Pulmonary artery endothelial cell (primary cell): ENCODE data around the gene METRN. TPM values are rescaled to one million over a fixed set of nuclear protein-coding genes. Genes with fewer than 3 reads are reported as not detected.
"Not testable (repeated sequence)": the region's sequence is repeated elsewhere in the genome, so short reads cannot be mapped to it uniquely, and the experiment has no call there.

Experiments
- DNase-seq: peaks from one replicate; pipeline ENCODE4 v3.0.0-alpha.2; 2011; ENCODE audit warnings: low read depth, low spot score
- total RNA-seq: library from RNA; depleted of rRNA; stranded (reverse); fragments of >200 nt; gene quantifications from 2 replicates; pipeline ENCODE4 v1.2.3, GENCODE V29; 2014

METRN gene
- total RNA-seq, 1 donor from 2014 or later, result 68.3 TPM

DNA sequence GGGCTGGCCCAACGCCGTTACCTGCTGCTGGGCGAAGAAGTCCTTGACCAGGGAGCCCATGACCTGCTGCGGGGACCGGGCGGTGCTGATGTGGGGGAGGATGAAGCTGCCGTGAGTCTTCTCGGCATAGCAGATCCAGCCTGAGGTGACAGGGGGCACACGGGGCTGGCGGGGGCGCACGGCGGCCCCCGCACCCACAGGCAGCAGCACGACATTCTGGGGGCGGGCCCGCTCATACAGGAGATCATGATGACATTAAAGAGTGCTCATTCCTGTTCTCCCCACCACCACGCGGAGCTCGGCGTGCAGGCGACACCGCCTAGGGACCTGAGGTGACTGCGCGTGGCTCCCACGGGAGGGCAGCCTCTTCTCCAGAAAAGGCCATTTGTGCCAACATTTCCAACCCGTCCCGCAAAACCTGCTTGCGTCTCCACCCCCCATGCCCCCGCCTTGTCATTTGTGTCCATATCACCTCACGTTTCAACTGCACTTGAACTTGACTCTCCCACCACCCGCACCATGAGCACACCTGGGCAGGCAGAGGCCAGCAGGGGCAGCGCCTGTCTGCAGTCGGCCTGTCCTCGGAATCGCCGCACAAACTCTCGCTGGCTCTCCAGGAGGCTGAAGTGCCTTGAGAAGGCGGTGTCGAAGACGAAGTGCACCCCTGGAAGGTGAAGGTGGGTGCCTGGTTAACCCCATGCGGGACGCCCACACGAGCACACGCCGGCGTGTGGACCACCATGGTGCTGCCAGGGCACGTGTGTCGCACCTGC, 19.5 kb downstream of the METRN start:
- DNase-seq, result no peak

DNA sequence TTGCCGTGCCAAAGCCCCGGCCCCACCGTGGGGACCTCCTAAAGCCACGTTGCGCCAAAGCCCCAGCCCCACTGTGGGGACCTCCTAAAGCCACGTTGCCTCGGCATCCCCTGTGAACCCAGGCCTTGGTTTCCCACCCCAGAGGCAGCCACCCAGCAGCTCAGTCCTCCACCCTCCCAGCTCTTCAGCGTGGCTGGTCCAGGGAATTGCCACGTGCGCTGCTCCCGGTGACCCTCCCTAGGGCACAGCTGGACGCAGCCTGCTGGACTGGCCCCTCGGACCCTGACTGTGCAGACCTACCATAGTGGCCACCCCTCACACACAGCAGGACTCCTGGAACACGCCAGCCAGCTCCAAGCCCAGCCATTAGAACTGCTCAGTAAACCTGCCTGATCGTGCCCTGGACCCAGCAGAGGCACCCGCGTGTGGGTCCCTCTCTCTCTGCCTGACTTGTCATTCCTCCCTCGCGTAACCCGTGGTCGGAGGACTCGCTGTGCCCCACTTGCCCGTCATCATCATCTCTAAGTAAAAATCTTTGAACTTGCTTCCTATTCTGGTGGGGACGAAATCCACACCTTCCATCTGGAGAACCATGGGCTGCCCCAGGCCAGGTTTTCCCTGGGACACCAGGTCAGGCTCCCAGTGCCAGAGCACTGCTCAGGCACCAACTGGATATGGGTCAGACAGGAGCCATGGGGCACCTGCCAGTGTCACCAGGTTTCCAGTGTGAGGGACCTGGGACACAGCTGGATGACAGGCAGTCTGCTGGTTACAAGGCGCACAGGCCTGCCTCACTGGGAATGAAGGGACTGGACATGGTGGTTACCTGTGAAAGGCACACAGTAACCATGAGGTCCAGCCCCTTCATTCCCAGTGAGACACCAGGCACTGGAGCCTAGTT, 20.3 kb downstream of the METRN start:
- no peak for DNase-seq

DNA sequence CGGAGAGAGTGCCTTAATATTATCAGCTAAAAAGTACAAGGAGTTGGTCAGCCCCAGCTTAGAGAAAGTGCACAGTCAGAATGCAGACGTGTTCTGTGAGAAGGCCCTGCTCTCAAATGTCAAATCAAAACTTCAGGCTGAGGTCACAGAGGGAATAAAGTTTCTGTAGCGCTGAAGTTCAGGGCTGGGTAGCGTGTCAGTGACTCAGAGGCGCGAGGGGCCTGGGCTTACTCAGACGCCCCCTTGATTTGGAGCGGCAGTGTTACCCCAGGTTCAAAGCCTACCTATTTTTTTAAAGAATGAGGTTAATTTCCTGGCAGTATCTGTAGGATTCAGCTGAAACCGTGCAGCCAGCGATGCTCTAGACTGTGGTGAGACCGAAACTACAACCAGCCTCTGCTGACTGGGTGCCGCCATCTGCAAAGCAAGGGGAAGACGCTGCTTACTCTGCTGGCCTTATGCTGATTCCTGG, 21.1 kb downstream of the METRN start:
- DNase-seq, result no peak

DNA sequence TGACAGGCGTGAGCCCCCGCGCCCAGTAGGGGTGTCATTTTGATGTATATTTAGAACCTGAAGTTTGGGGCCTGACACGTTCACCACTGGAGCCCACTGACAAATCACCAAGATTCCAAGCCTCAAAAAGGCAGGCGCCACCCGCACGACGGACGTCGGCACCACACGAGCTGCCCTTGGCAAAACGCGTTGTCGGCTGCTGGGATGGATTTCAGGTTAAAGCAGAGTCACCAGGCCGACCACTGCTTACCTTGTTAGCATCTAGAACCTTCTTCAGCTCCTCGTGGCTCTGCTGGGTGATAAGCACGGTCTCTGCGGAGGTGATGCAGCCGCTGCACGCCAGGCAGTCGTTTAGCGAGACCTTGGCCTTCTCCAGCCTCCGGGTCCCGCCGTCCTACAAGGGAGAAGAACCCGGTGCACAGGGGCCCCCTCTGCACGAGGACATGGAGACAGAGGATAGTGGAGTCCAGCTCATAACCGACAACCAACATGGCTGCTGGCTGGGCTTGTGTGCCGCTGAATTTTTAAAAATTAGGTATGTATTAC, 22.1 kb downstream of the METRN start:
- DNase-seq, result no peak

DNA sequence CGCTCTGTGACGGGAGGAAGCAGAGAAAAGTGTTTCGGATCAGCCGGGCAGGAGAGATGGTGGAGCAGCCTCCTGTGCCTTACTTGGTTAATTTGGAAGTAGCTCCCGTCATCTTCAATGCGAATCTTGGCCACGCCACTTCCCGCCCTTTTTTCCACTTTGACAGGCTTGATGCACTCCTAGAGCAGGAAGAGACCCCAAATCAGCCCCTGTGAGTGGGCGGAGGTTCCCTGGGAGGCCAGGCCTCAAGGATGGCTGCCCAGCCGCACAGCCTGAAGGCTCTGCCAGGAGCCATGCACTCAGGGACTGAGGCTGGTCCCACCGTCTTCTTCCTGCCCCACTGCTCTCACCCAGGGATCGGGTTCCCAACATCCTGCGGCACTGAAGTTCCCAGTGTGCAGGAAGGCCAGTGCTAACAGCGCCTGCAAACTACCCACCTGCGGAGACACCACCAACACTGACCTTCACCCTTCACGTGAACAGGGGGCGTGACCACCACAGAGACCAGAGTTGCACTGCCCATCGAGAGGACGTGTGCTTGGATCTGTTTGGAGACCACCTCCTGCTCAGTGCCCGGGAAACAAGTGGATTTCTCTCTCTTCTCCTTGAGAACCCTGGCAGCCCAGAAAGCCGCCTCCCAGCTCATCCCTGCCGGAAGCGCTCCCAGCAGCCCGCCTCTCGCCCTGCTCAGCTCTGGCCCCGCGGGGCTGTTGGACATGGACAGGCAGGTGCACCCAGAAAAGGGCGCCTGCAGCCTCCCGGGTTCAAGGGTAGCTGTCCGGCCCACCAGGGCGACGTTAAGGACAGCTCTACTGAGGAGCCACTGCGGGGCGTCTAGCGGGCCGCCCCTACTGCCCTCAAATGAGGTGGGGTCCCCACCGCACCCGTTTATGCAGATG, 24.9 kb downstream of the METRN start:
- DNase-seq, result no peak

DNA sequence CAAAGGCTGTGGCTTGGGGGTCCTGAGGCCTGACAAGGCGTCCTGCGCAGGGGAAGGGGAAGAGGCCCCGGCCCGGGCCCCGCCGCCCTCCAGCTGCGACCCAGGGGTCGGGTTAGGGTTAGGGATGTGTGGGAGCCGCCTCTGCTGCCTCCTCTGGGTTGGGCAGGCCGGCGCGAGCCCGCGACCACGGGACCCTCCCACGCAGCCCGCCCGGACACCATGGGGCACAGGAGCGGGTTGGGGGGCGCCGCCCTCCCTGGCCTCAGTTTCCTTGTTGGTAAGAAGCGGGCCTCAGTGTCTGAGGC, 25.5 kb downstream of the METRN start:
- DNase-seq, result no peak

DNA sequence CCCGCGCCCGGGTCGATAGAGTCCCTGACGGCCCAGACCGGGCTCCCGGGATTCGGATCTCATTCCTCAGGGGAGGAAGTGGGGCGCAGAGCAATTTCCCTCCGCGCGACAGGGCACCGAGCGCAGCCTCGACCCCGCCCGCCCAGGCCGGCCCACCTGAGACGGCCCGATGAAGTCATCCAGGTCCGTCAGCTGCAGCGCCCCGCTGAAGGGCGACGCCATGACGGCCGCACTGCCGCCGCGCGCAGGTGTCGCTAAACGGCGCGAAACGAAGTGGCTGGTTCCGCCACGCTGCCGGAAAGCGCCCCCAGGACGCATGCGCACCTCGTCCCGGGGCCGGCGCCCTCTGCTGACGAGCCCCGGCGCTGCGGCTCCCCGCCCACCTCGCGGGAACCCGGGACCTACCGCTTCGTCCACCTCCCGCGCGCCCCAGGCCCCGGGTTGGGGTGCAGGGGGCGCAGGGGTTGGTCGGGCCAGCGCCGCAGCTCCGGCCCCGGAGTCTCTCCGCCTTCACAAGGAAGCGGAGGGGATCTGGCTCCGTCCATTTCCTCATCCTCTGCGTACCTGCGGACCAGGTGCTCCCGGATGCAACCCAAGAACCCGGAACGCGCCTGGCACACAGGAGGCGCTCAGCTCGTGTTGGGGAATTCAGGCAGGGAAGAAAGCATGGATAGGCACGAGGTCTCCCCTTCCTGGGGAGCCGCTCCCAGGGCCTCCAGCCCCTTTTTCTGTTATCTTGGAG, 26.0 kb downstream of the METRN start, which contains the start of gene CIAO3:
Gene CIAO3, minus strand, starts transcription at position 234 of the 742 bp plus-strand sequence. Its CDS starts 12 bp downstream, at position 222.
- DNase-seq, result peak; percentile 60

DNA sequence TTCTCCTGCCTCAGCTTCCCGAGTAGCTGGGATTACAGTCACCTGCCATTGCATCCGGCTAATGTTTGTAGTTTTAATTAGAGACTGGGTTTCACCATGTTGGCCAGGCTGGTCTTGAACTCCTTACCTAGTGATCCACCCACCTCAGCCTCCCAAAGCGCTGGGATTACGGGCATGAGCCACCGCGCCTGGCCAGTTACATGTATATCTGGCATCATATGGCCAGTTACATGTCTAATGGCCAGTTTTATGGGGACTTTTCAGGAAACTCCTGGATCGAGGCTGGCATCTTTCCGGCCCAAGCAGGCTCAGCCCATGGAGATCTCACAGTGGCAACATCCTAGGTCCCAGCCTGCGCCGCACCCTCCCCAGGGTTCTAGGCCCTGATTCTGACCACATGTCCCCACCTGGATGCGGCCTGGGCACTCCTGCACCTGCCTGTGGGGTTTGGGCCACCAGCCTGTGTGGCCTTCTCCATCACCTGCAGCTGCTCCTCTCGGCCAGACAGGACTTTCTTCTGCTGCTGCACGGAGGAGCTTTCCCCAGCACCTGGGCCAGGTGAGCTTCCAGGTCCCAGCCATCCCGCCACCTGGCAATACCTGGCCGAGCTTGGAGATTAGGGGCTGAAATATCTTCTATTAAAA, 27.2 kb downstream of the METRN start:
- no peak for DNase-seq

DNA sequence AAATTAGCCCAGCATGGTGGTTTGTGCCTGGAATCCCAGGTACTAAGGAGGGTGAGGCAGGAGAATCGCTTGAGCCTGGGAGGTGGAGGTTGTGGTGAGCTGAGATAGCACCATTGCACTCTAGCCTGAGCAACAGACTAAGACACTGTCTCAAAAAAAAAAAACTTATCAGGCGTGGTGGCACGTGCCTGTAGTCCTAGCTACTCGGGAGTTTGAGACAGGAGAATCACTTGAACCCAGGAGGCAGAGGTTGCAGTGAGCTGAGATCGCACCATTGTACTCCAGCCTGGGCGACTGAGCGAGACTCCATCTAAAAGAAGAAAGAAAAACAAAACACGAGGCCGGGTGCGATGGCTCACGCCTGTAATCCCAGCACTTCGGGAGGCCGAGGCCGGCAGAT, 28.0 kb downstream of the METRN start:
- DNase-seq, result not testable (repeated sequence)

DNA sequence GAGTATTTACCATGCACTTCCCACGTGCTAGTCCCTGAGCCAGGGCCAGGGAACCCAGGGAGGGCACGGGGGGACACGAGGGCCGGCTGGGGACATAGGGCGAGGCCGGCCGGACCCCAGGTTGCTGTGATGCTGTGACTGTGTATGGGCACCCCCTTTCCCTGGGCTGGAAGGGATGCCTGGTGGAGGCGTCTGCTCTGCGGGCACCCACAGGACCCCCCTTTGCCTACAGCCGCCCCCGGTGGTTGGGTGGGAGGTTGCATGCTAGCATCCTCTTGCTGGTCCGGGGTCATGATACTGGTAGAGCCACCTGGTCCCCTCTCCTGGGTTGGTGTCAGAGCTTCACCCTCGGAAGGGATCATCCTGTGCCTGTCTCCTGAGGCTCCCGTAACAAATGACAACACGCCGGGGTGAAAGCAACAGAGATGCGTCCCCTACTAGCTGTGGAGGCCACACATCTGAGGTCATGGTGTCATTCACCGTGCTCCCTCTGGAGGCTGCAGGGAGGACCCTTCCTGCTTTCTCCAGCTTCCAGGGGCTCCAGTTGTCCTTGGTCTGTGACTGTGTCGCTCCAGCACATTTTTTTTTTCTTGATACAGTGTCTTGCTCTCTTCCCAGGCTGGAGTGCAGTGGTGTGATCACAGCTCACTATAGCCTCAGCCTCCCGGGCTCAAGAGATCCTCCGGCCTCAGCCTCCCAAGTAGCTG, 29.0 kb downstream of the METRN start:
- DNase-seq, result no peak

DNA sequence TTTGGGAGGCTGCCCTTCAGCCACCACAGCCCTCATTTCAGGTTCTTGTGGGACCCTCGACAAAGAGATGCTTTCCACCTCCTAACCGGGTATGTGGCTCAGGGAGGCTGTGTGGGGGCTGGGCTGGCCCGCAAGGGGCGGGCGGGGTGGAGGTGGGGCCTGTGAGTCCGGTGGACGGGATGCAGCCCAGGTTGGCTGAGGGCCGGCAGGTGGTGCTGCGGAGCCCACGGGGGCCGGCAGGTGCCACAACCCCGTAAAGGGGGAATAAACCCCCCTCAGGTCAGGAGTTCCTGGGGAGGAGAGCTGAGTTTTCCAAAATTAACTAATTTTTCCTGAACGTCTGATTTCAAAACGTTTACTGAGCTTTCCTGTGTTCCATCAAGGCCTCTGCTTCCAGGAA, 30.8 kb downstream of the METRN start:
- no peak for DNase-seq

DNA sequence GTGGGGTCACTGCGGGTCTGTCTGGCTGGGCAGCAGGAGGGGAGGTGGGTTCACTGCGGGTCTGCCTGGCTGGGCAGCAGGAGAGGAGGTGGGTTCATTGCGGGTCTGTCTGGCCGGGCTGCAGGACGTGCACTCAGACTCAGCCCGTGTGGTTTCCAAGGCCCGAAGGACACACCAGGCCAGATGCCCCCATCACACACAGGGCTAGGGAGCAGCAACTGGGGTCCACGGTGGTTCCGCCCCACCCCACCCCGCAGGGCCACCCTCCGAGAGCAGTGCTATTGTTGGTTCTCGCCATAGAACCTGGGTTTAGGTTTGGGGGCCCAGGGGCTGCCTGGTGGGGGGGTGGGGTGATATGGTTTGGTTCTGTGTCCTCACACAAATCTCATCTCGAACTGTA, 31.7 kb downstream of the METRN start:
- no peak for DNase-seq

DNA sequence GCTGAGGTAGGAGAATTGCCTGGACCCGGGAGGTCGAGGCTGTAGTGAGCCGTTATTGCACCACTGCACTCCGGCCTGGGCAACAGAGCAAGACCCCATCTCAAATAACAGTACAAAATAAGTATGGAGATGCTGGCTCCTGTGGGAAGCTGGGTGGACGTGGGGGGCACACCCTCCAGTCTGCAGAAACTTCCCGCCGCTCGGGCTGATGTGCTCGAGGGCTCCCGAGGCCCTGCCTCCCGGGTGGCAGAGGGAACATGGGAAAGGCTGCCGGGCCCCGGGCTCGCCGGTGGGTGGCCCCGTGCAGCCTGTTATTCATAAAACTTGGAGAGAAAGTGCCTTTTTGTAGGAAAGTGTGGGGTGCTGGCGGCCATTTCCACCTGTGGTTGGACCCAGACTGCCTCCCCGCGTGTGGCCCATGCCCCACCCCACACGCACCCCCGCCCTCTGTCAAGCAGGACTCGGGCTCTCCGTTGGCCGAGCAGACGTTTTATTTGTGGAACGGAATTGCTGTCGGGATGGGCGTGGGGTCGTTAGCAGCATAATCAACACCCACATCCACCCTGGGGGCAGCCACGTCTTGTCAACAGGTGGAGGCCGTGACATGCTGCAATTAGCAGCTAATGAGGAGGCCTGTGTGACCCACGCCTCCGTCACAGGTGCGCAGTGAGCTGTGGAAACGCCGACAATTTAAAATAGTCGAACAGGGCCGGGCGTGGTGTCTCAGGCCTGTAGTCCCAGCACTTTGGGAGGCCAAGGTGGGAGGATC, 33.2 kb downstream of the METRN start:
- DNase-seq, result no peak

DNA sequence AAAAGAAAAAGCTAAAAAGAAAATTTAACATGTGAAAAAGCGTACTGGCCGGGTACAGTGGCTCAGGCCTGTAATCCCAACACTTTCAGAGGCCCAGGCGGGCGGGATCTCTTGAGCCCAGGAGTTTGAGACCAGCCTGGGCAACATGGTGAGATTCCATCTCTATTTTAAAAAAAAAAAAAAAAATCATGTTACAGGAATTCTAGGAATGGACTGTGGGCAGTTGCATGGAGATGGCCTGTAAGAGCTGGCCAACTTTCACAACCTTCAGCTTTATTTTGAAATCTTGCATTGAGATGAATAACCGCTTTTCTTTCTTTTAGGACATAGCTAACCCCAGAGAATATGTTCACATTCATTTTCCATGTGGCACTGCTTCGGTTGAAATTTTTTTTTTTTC, 34.1 kb downstream of the METRN start:
- no peak for DNase-seq

DNA sequence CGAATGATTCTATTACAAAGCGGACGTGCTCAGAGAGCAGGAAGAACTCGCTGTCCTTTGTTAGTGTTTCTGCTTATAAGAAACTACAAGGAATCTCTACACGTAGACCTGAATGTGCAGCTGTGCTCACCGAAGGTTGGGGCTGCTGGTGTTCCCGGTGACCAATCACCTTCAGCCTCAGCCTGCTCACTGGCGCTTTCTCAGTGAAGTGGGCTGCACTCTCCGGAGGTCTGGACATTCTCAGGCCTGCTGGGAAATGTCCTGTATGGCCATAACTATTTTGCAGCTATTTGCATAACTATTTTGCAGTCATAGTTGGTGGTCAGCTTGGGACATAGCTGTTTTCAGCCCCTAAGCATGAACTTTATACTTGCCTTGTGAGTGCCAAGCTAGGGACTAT, 35.6 kb downstream of the METRN start:
- DNase-seq, result no peak

DNA sequence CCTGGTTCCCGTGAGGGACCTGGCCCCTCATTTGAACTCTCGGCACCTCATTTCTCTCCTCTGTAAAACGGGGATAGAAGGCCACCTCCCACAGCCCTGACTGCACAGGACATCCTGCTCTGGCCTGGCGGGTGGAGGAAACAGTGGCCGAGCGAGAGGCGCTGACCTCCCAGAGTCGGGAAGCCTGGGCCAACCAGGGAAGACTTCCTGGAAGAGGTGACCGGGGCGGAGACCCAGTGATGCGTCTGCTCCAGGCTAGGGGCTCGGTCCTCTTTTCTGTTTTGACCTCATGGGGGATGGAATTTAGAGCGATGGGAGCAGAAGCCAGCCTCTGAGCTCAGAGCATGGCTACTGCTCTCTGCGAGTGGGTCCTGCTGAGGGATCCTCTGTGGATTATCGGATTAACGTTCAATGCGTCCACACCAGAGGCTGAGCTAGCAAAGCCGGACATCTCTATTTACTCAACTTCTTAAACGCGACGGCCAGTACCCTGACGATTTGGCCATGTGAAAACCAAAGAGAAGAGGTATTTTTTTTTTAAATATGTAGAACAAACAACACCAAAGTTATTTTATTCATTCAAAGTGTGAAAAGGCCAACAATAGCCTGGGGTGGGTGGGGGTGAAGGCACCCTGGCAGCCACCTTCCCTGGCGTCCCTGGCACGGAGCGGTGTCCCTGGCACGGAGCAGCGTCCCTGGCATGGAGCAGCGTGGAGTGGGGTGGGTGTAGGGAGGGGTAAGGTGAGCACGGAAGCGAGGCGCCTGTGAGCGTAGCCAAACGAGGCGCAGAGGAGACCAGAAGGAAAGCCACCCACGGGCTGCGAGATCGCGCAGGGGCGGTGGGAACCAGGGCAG, 36.5 kb downstream of the METRN start:
- no peak for DNase-seq

DNA sequence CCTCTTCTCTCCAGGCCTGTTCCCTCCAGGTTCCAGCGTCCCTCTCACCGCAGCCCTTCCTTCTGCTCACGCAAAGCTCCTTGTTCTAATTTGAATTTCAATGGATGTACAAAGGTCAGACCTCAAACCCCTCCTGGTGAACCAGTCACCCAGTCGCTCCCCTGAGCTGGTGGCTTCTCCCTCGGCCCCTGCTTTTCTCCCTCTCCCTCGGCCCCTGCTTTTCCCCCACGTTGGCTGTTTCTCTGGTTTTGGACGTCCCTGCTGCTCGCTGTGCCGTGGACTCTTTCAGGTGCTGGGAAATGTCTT, 37.0 kb downstream of the METRN start:
- no peak for DNase-seq

DNA sequence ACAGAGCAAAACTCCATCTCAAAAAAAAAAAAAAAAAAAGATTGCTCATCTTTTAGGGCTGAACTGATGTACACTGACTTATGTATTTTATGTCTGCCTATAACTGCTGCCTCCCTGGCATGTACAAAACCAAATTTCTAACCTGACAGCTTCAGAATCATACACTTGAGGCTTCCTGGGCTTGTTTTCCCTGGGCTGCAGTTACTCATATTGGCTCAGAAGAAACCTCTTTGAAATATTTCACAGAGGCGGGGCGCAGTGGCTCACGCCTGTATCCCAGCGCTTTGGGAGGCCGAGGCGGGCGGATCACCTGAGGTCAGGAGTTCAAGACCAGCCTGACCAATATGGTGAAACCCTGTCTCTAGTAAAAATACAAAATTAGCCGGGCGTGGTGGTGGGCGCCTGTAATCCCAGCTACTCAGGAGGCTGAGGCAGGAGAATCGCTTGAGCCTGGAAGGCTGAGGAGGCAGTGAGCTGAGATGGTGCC, 39.2 kb downstream of the METRN start:
- DNase-seq, result not testable (repeated sequence)
